KMS-11 (cell line): ENCODE data around the gene LTB4R2.
A peak's percentile ranks its signal among the peaks of the same experiment; 100 is the strongest.

ENCODE experiments used
- H2AFZ ChIP-seq: fragments of 200-600 bp; sonication (generic); 2 replicates; pipeline ENCODE4 v1.6.1; 2016; ENCODE audit warnings: antibody characterized with exemption, mixed run types, low read depth
- H3K27ac ChIP-seq: fragments of 200-600 bp; sonication (generic); 2 replicates; pipeline ENCODE4 v1.6.1; 2016; ENCODE audit warnings: mild to moderate bottlenecking, mixed run types
- H3K27me3 ChIP-seq: fragments of 200-600 bp; sonication (generic); 2 replicates; pipeline ENCODE4 v1.6.1; 2017; ENCODE audit warnings: mild to moderate bottlenecking, low read depth, mixed run types, moderate library complexity; ENCODE audit not compliant: insufficient read depth
- H3K36me3 ChIP-seq: fragments of 200-600 bp; sonication (generic); 2 replicates; pipeline ENCODE4 v1.6.1; 2017; ENCODE audit warnings: mild to moderate bottlenecking, mixed run types; ENCODE audit not compliant: insufficient read depth
- H3K4me1 ChIP-seq: fragments of 200-600 bp; sonication (generic); 2 replicates; pipeline ENCODE4 v1.6.1; 2016; ENCODE audit warnings: mild to moderate bottlenecking, low read depth, mixed run types; ENCODE audit not compliant: poor library complexity, severe bottlenecking
- H3K4me2 ChIP-seq: fragments of 200-600 bp; sonication (generic); 2 replicates; pipeline ENCODE4 v1.7.0; 2016; ENCODE audit warnings: mild to moderate bottlenecking, mixed run types
- H3K4me3 ChIP-seq: fragments of 200-600 bp; sonication (generic); IDR thresholded peaks from 2 replicates; pipeline ENCODE4 v1.6.1; 2017; ENCODE audit warnings: low read depth, low read length, mixed read lengths; ENCODE audit not compliant: insufficient read depth
- H3K79me2 ChIP-seq: fragments of 200-600 bp; sonication (generic); 2 replicates; pipeline ENCODE4 v1.6.1; 2016; ENCODE audit warnings: low read depth, mixed run types; ENCODE audit not compliant: insufficient read depth
- H3K9ac ChIP-seq: fragments of 200-600 bp; sonication (generic); 2 replicates; pipeline ENCODE4 v1.6.1; 2016; ENCODE audit warnings: mild to moderate bottlenecking, mixed run types
- H4K20me1 ChIP-seq: fragments of 200-600 bp; sonication (generic); 2 replicates; pipeline ENCODE4 v1.6.1; 2016; ENCODE audit warnings: mild to moderate bottlenecking, mixed run types; ENCODE audit not compliant: insufficient read depth
- TF ChIP-seq, protein P1 (sequence below): fragments of 200-600 bp; sonication (generic); conservative IDR thresholded peaks from 2 replicates; pipeline ENCODE4 v1.6.1; 2017; ENCODE audit warnings: low read depth, mild to moderate bottlenecking, antibody characterized with exemption, low read length, moderate library complexity, mixed read lengths

LTB4R2 gene

GRCh38 chr14:24298892-24299254, 11.1 kb upstream of the LTB4R2 start:
- H3K4me1 ChIP-seq: peaks cover 14% of the 10 kb centered on the region
- H3K4me3 ChIP-seq: no peak overlapping the region
- no peaks in the 10 kb centered on the region for H3K27me3 ChIP-seq
- peak overlapping the region; percentile 45; the same call in 1 of the 2 replicates for H3K27ac ChIP-seq
- no peaks in the 10 kb centered on the region for H4K20me1 ChIP-seq
- H3K9ac ChIP-seq: peak overlapping the region; percentile 55; the same call in 1 of the 2 replicates
- no peaks in the 10 kb centered on the region for H3K36me3 ChIP-seq
- TF ChIP-seq, protein P1, sequence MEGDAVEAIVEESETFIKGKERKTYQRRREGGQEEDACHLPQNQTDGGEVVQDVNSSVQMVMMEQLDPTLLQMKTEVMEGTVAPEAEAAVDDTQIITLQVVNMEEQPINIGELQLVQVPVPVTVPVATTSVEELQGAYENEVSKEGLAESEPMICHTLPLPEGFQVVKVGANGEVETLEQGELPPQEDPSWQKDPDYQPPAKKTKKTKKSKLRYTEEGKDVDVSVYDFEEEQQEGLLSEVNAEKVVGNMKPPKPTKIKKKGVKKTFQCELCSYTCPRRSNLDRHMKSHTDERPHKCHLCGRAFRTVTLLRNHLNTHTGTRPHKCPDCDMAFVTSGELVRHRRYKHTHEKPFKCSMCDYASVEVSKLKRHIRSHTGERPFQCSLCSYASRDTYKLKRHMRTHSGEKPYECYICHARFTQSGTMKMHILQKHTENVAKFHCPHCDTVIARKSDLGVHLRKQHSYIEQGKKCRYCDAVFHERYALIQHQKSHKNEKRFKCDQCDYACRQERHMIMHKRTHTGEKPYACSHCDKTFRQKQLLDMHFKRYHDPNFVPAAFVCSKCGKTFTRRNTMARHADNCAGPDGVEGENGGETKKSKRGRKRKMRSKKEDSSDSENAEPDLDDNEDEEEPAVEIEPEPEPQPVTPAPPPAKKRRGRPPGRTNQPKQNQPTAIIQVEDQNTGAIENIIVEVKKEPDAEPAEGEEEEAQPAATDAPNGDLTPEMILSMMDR: no peak
- H2AFZ ChIP-seq: peak overlapping the region; percentile 66; the same call in 1 of the 2 replicates
- H3K4me2 ChIP-seq: peak overlapping the region; percentile 78
- H3K79me2 ChIP-seq: peaks cover 12% of the 10 kb centered on the region; the same call in 1 of the 2 replicates

GRCh38 chr14:24299255-24300191, 10.4 kb upstream of the LTB4R2 start, which contains the start of the genes DHRS1 and NOP9:
DHRS1 (minus strand) TSS chr14:24299780; CDS start chr14:24299106, 674 bp downstream.
NOP9 (plus strand) TSS chr14:24299850; CDS start chr14:24299955, 105 bp downstream.
- Histone ChIP-seq H4K20me1 (no peaks in the 10 kb centered on the region), H3K9ac (peak within 1 kb of the TSS; percentile 55; the same call in 1 of the 2 replicates), H3K27ac (peak within 1 kb of the TSS; percentile 45), H3K4me2 (peak within 1 kb of the TSS; percentile 78), H3K4me1 (peaks cover 14% of the 10 kb centered on the region), H3K79me2 (peaks cover 12% of the 10 kb centered on the region; the same call in 1 of the 2 replicates), H3K36me3 (no peaks in the 10 kb centered on the region), H3K27me3 (no peaks in the 10 kb centered on the region), H3K4me3 (no peak within 1 kb of the TSS), H2AFZ (peak within 1 kb of the TSS; percentile 66)
- TF ChIP-seq, protein P1: no peak

GRCh38 chr14:24300326-24300980, 9.5 kb upstream of the LTB4R2 start:
- H3K9ac ChIP-seq: peak overlapping the region; percentile 55; the same call in 1 of the 2 replicates
- peaks cover 12% of the 10 kb centered on the region; the same call in 1 of the 2 replicates for H3K79me2 ChIP-seq
- peak overlapping the region; percentile 66; the same call in 1 of the 2 replicates for H2AFZ ChIP-seq
- H3K27me3 ChIP-seq: no peaks in the 10 kb centered on the region
- H3K36me3 ChIP-seq: no peaks in the 10 kb centered on the region
- TF ChIP-seq, protein P1: no peak
- peaks cover 14% of the 10 kb centered on the region for H3K4me1 ChIP-seq
- no peaks in the 10 kb centered on the region for H4K20me1 ChIP-seq
- no peak overlapping the region for H3K4me3 ChIP-seq
- peak overlapping the region; percentile 45; the same call in 1 of the 2 replicates for H3K27ac ChIP-seq
- H3K4me2 ChIP-seq: peak overlapping the region; percentile 66

DNA sequence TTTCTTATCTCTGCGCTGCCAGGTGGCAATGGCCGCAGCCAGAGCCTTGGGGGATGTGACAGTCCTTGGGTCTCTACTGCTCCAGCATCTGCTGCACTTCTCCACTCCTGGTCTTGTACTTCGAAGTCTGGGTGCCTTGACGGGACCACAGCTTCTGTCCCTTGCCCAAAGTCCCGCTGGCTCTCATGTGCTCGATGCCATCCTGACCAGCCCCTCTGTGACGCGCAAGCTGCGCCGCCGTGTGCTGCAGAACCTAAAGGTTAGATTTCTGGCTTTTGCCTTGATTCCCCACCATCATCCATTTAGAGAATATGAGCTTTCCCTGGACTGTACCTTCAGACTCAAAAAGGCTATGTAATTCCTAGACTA, 5.9 kb upstream of the LTB4R2 start:
- Histone ChIP-seq H3K27ac (no peak overlapping the region), H3K4me1 (peaks cover 13% of the 10 kb centered on the region), H3K27me3 (no peaks in the 10 kb centered on the region), H3K4me3 (no peak overlapping the region), H3K9ac (no peak overlapping the region), H3K36me3 (no peaks in the 10 kb centered on the region), H2AFZ (no peak overlapping the region), H3K4me2 (no peak overlapping the region), H3K79me2 (peaks cover 12% of the 10 kb centered on the region; the same call in 1 of the 2 replicates), H4K20me1 (no peaks in the 10 kb centered on the region)
- TF ChIP-seq, protein P1: no peak
